PFSK-1 (cell line): ENCODE results near the gene HIF1AN.

Experiments
- REST ChIP-seq, 2 experiments: IDR thresholded peaks; 2 replicates each; pipeline versions ENCODE4 v1.6.1 to v1.8.0; 2011 to 2012; ENCODE audit warnings: low read depth in 2 of 2, low read length in 2 of 2, control low read depth in 1 of 2, inconsistent platforms in 1 of 2, mild to moderate bottlenecking in 1 of 2, moderate library complexity in 1 of 2; ENCODE audit not compliant: insufficient read depth in 1 of 2
- TAF1 ChIP-seq: IDR thresholded peaks from 2 replicates; pipeline ENCODE4 v1.6.1; 2012; ENCODE audit warnings: low read length, control low read depth, borderline replicate concordance; ENCODE audit not compliant: insufficient read depth

- TF ChIP-seq TAF1 (no peak), REST (IDR thresholded peaks at IDR 0.05; ENCODE audit: insufficient read depth in 1 of 2, low read depth in 2 of 2, low read length in 2 of 2) (no peak)
Measured at GRCh38 chr10:100509241-100509840, 26.4 kb upstream of the HIF1AN start.
